ENCODE measurements around the gene LIPF.

GRCh38 chr10:88652616-88653015, 11.6 kb upstream of the LIPF start:
- no peak for TF ChIP-seq EZH2 (IDR thresholded peaks at IDR 0.05; ENCODE audit: borderline replicate concordance, low read length)
- TF ChIP-seq, protein P1, sequence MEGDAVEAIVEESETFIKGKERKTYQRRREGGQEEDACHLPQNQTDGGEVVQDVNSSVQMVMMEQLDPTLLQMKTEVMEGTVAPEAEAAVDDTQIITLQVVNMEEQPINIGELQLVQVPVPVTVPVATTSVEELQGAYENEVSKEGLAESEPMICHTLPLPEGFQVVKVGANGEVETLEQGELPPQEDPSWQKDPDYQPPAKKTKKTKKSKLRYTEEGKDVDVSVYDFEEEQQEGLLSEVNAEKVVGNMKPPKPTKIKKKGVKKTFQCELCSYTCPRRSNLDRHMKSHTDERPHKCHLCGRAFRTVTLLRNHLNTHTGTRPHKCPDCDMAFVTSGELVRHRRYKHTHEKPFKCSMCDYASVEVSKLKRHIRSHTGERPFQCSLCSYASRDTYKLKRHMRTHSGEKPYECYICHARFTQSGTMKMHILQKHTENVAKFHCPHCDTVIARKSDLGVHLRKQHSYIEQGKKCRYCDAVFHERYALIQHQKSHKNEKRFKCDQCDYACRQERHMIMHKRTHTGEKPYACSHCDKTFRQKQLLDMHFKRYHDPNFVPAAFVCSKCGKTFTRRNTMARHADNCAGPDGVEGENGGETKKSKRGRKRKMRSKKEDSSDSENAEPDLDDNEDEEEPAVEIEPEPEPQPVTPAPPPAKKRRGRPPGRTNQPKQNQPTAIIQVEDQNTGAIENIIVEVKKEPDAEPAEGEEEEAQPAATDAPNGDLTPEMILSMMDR (conservative IDR thresholded peaks at IDR 0.05 in 1 of 2, IDR thresholded peaks at IDR 0.05 in 1 of 2; ENCODE audit: extremely low read depth in 1 of 2, insufficient read depth in 1 of 2, low read depth in 1 of 2, low read length in 2 of 2), result no peak

Data from mammary epithelial cell (primary cell).